NCI-H1105 (cell line): ENCODE data around the gene GFRA1.

ENCODE experiments used
- DNase-seq: peaks from one replicate; lab custom pipeline; 2025; lab: John Stamatoyannopoulos, UW

Gene GFRA1

GRCh38 chr10:116241085-116241484, 31.9 kb downstream of the GFRA1 start:
- no peak for DNase-seq

- no peak for DNase-seq
These were observed 32.7 kb downstream of the GFRA1 start for GRCh38 chr10:116240157-116240950.

GRCh38 chr10:116239229-116239628, 33.8 kb downstream of the GFRA1 start:
- DNase-seq: no peak

- DNase-seq: no peak
These were observed 35.0 kb downstream of the GFRA1 start for GRCh38 chr10:116237970-116238369.

GRCh38 chr10:116237260-116237659, 35.7 kb downstream of the GFRA1 start:
- no peak for DNase-seq

- no peak for DNase-seq
These were observed 39.8 kb downstream of the GFRA1 start for GRCh38 chr10:116233230-116233629.

DNA sequence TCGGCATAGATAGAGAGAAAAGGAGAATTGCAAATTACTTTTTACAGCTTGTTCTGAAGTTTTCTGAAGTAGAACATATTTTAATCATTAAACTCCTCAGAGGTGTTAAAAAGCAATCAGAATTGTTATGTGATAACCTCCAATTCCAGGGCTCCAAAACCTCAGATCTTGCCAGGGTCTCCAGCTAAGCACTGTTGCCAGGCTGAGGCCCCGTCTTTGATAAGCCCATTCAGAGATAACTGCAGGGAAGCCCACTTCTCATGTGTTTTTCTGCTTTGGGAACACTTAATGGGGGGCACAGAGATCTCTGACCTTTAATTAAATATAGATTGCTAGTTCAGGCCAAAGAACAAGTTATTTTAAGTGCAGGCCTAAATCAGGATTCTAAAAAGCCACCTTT, 40.4 kb downstream of the GFRA1 start:
- DNase-seq: no peak

GRCh38 chr10:116226766-116227165, 46.2 kb downstream of the GFRA1 start:
- no peak for DNase-seq

GRCh38 chr10:116226053-116226452, 47.0 kb downstream of the GFRA1 start:
- DNase-seq: no peak

GRCh38 chr10:116223289-116223688, 49.7 kb downstream of the GFRA1 start:
- no peak for DNase-seq

- no peak for DNase-seq
These were observed 52.0 kb downstream of the GFRA1 start for GRCh38 chr10:116221053-116221452.

DNA sequence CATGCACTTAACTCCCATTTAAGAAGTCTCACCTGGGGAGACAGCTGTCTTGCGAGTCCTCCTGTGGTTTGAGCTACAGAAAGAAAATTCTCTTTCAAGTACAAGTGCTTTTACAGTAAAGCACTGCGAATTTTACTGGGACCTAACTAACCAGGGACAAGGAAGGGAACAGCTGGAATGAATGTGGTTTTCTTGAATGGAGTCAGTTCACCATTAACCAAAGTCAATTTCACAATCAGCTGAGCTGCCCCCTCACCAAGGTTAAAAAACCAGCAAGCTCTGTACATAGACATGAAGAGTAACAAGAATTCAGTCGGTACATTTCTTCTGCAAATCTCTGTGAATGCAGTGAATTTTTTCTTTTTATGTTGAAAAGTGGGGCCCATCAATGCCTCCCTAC, 56.3 kb downstream of the GFRA1 start:
- no peak for DNase-seq

GRCh38 chr10:116215651-116216050, 57.4 kb downstream of the GFRA1 start:
- no peak for DNase-seq

GRCh38 chr10:116211682-116212081, 61.3 kb downstream of the GFRA1 start:
- no peak for DNase-seq

DNA sequence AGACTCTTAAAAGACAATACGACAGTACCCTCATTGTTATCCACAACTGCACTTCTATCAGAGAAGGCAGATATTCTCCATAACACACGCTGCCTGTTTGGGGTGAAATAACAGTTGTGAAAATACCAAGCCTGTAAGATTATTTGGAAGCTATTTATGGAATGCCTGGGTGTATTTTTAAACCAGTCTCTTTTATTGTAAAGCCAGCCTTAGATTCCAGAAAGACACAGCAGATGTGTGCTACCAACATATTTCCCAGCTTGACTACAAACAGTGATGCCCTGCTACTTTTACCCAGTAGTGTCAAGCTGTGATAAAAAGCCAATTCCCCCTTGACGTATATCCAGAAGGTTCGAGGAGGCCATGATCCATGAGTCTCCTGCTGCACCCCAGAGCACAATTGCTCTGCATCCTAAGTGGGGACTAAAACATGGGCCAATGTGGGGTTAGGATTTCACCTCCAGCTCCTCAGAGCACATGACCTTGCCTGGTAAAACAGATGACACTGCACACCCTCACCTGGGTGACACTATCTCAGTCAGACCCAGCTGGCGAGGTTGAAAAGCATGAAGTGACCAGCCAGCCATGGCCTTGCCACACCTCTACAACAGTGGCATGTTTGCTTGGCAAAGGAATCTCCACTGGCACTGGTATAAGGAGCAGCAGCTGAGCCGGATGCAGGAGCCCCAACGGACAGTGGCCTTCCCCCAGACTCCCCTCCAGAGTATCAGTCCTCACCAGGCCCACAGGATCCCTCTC, 62.2 kb downstream of the GFRA1 start:
- no peak for DNase-seq

- no peak for DNase-seq
These were observed 63.2 kb downstream of the GFRA1 start for GRCh38 chr10:116209781-116210180.

GRCh38 chr10:116208956-116209567, 63.9 kb downstream of the GFRA1 start:
- no peak for DNase-seq

- DNase-seq: no peak
These were observed 65.3 kb downstream of the GFRA1 start for GRCh38 chr10:116207690-116208089.

DNA sequence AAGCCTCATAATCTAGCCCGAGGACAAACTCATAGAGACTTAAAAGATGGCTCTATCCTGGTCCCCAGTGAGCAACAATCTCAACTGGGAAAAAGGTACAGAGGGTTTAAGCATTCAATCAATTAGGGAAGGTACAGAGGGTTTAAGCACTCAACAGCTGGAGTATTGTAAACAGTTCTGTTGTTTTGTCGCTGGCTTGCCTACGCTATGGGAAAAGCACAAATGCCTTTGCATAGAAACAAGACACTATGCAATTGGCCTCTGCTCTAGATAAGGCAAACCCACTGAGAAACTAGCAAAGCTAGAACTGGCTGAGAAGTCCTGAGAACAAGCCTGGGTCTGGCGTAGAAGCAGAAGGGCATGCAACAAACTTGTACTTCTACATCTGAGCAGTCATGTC, 69.3 kb downstream of the GFRA1 start:
- no peak for DNase-seq

DNA sequence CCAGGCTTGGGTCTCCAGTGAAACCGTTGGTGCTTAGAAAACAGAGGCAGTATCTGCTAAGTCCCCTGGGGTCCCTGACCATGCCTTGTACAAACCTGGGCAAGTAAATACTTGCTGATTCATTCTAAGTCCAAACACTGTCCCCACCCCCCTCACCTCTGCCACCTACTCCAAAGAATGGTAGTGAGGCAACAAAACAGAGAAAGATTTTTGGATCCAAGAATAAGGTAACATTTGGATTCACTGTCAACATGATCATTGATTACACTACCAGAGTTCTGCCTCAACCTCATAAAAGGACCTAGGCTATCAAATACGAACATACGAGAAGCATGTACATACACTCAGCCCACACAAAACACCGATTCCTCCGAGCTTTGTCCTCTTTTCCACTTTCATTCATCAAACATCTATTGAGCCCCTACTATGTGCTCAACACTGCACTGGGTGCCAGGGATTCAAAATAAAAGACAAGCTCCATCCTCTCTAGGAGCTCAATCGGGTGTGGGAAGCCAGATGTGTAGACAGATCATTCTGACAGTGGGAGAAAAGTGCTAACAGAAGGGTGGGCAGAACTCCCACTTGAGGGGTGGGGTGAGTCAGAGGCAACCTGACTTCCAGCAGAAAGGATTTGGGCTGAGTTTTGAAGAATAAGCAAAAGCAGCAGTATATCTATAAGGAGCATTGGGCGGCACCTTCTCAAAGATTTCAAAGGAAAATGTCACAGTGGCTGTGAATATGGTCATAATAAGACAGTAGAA, 71.2 kb downstream of the GFRA1 start:
- DNase-seq: no peak

- DNase-seq: no peak
These were observed 72.0 kb downstream of the GFRA1 start for GRCh38 chr10:116201011-116201410.

GRCh38 chr10:116198676-116199035, 74.3 kb downstream of the GFRA1 start:
- DNase-seq: no peak
